ENCODE results near the gene PWWP2B.
"Not testable (repeated sequence)": the region's sequence is repeated elsewhere in the genome, so short reads cannot be mapped to it uniquely, and the experiment has no call there.

Gene PWWP2B

GRCh38 chr10:132434405-132435005, 37.5 kb downstream of the PWWP2B start:
- no peak for DNase-seq

GRCh38 chr10:132435320-132435719, 38.3 kb downstream of the PWWP2B start:
- not testable (repeated sequence) for DNase-seq

GRCh38 chr10:132436096-132436495, 39.1 kb downstream of the PWWP2B start:
- not testable (repeated sequence) for DNase-seq

- DNase-seq: no peak
Measured at GRCh38 chr10:132436861-132437410, 39.9 kb downstream of the PWWP2B start.

GRCh38 chr10:132437541-132437950, 40.5 kb downstream of the PWWP2B start:
- no peak for DNase-seq

GRCh38 chr10:132438091-132439024, 41.4 kb downstream of the PWWP2B start:
- no peak for DNase-seq

GRCh38 chr10:132439025-132439388, 42.0 kb downstream of the PWWP2B start:
- no peak for DNase-seq

- DNase-seq: no peak
Measured at GRCh38 chr10:132439424-132440163, 42.6 kb downstream of the PWWP2B start.

- no peak for DNase-seq
Measured at GRCh38 chr10:132440791-132441565, 44.0 kb downstream of the PWWP2B start.

- no peak for DNase-seq
Measured at GRCh38 chr10:132441818-132442524, 45.0 kb downstream of the PWWP2B start.

GRCh38 chr10:132442636-132443035, 45.6 kb downstream of the PWWP2B start:
- DNase-seq: no peak

GRCh38 chr10:132443605-132443982, 46.6 kb downstream of the PWWP2B start:
- DNase-seq: no peak

GRCh38 chr10:132443983-132444876, 47.2 kb downstream of the PWWP2B start:
- no peak for DNase-seq

- no peak for DNase-seq
Measured at GRCh38 chr10:132444877-132445351, 47.9 kb downstream of the PWWP2B start.

GRCh38 chr10:132445516-132446194, 48.7 kb downstream of the PWWP2B start:
- DNase-seq: no peak

- DNase-seq: no peak
Measured at GRCh38 chr10:132446195-132446581, 49.2 kb downstream of the PWWP2B start.

GRCh38 chr10:132446661-132447445, 49.9 kb downstream of the PWWP2B start:
- no peak for DNase-seq

GRCh38 chr10:132447446-132448247, 50.6 kb downstream of the PWWP2B start:
- DNase-seq: no peak

All from NCI-H446 treated with DMSO at 0.1 percent for 48 hours (cell line).